ENCODE data around the gene TIMM23. TPM values are rescaled to one million over a fixed set of nuclear protein-coding genes. Genes with fewer than 3 reads are reported as not detected.

Gene TIMM23
- polyA plus RNA-seq, 3 donors, result 25.0 to 58.7 (median 51.7) TPM

DNA sequence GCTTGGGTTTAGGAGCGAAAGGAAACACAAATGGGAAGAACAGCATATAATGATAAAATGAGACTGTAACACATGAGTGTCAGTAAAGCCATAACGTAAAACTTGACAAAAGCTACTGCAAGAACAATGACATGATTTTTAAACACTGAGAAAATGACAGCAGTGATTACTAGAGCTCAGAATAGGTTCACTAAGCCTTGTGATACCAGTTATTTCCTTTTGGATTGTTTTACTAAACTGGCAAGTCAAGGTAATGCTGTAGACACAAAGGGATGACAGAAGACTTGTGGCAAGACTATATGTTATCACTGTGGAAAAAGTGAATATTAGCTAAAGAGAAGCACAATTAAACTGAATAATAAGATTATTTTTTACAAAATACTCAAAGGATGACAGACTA, 45.4 kb downstream of the TIMM23 start:
- no peak overlapping the region for H3K27ac ChIP-seq (ENCODE audit: low read depth, low read length)

DNA sequence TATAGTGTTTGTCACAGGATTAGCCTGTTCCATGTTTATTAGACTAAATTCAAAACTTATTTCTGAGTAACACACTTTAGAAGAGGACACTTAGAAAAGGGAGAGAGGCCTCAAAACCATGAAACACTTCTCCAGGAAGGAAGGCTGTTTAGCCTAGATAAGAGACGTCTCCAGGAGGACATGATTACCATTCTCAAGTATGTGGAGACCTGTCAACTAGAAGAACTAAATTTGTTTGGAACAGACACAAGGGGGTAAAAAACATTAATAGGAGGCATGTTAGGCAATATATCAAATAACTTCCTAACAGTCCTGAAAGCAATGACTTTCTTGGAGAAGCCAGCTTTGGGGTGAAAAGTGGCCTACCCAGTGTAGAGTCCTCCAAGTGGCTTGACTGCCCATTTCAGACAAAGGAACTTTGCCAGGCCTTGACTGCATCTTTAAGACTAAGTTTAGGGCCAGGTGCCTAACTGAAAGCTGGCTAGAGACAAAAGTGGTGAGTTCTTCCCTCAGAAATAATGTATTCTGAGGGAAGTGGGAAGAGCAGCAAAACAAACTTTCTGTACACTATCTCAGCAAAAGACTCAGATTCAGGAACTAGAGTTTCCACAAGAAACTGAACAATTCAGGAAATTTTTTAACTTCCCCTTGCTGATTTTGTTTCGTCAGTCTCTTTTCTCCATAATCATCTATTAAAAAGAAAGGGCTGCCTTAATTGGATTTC, 46.3 kb downstream of the TIMM23 start:
- WGBS, 3 donors, result 26 to 45% (median 32%) methylated on average over 2 of the region's 2 CpGs
- H3K27ac ChIP-seq (ENCODE audit: low read depth, low read length), result no peak overlapping the region

More for the DNA sequence above, 45.4 kb downstream of the TIMM23 start:
- WGBS, 3 donors, result 73 to 81% (median 81%) methylated on average over 2 of the region's 2 CpGs

DNA sequence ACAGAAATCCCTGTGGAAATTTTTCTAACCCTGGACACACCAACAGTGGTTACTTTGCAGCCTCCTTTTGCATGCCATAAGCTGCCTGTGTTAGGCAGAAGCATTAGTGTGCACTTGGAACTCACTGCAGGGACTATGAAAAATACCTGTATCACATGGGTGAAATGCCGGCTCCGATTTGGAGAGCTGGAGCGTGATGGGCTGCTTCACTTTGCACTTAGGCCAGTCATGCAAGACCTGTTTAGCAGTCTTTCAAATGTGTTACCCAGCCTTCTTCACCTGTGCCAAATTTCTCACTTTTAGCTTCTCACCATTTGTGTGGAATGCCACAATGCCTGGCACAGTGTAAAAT, 46.9 kb downstream of the TIMM23 start:
- H3K27ac ChIP-seq (ENCODE audit: low read depth, low read length), result no peak overlapping the region
- 60 to 63% (median 61%) methylated on average over 3 of the region's 3 CpGs for WGBS, 3 donors

DNA sequence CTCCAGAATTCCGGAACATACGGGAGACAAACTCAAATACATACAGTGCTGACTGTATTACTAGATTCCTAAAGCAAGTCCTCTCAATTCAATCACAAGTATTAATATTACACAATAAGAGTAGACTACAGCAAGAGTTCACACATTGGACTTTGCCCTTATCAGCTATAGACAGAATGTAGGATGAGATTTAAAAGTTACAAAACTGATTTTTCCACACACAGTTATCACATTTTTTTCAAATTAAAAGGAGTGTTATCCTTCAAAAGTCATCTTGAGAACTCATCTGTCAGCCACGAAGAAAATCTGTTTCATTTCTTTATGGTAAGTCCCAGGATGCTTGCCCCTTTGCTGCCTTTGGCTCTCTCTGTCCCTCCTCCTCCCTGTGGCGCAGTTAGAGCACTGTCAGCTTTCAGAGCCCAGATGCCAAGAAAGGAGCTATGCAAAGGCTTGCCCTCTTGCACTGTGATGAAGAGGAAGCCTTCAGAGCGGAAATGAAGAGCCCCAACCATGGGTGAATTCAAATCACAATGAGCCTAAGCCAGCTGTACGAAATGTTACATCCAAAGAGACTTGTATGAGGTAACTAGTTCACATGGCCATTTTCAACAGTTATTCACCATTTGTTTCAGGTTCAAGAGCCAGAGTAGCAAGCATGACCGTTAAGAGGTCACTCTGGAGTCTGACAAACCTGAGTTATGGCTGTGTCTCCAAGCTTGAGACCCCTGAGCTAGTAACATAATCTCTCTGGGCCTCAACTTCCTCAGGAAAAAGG, 47.5 kb downstream of the TIMM23 start:
- 41 to 55% (median 45%) methylated on average over 7 of the region's 7 CpGs for WGBS, 3 donors
- no peak overlapping the region for H3K27ac ChIP-seq (ENCODE audit: low read depth, low read length)

DNA sequence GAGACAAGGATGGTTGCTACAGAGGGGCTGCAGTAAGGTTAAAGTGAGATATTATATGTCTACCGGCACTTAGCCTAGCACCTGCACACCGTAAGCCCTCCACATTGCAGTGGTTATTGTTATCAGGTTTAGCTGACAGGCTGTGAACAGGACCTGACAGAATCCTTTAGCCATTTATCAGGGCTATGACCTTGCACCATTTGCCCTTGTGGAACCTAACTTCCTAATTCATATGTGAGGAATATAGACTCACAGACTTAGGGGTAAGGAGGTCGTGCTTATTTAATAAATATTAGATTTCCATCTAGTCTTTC, 48.0 kb downstream of the TIMM23 start:
- WGBS, 3 donors, result 29 to 66% (median 56%) methylated on average over 3 of the region's 3 CpGs
- no peak overlapping the region for H3K27ac ChIP-seq (ENCODE audit: low read depth, low read length)

DNA sequence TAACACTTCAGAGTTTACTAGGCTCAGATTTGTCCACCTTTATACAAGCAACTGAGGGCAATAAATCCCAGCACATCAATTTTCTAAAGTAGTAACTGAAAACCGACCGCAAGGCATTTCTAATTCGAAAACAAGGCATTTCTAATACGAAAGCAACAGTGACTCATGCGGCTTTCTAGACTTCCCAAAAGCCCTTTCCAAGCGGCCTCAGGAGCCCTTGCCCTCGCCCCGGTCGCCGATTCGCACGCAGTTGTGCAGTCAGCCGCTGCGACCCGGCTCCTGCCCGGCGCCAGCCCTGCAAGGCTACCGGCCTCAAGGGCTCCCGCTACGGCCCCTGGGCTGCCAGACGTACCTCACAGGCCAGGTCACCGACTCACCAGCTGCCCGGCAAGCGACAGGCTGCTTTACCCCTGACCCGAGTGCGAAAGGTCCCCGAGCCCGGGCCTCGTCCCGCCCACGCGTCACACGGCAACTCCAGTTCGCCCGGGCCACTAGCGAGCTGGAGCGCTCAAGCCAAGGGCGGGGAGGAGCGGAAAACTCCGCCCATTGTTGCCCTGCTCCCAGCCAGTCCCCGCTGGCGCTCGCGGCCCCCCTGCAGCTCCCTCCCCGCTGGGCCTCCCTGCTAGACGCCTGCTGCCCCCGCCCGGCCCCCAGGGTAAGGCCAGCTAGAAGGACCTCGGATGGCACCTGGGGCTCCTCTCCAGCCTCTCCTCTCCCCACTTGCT, 50.9 kb downstream of the TIMM23 start:
- peak overlapping the region; percentile 73 for H3K27ac ChIP-seq (ENCODE audit: low read depth, low read length)
- WGBS, 3 donors, result 0 to 1% (median 1%) methylated on average over 43 to 49 of the region's 49 CpGs

DNA sequence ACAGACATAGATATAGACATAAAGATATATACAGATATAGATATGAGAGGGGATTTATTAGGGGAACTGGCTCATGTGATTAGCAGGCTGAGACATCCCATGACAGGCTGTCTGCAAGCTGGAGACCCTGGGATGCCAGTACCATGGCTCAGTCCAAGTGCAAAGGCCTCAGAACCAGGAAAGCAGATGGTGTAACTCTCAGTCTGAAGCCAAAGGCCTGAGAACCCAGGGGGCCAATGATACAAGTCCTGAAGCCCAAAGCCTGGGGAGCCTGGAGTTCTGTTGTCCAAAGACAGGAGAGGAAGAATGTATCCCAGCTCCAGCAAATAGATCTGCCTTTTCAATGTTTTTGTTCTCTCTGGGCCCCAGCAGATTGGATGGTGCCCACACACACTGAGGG, 52.7 kb downstream of the TIMM23 start:
- H3K27ac ChIP-seq (ENCODE audit: low read depth, low read length), result no peak overlapping the region

DNA sequence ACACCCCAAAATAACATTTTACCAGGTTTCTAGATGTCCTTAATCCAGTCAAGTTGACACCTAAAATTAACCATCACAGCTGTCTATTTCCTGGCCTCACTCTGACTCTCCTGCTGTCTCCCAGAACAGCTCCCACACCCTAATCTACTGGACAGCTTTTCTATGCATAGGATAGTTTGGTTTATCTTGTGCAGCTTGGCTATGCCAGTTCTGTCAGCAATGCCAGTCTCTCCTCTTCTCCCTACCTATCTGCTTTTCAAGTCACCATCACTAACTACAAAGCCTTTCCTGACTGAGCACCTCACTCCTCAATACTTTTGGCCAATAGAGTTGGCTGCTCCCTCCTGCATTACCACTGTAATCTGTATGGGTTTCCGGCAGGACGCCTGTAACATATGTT, 53.1 kb downstream of the TIMM23 start:
- no peak overlapping the region for H3K27ac ChIP-seq (ENCODE audit: low read depth, low read length)
- 74 to 78% (median 77%) methylated on average over 2 of the region's 2 CpGs for WGBS, 3 donors

DNA sequence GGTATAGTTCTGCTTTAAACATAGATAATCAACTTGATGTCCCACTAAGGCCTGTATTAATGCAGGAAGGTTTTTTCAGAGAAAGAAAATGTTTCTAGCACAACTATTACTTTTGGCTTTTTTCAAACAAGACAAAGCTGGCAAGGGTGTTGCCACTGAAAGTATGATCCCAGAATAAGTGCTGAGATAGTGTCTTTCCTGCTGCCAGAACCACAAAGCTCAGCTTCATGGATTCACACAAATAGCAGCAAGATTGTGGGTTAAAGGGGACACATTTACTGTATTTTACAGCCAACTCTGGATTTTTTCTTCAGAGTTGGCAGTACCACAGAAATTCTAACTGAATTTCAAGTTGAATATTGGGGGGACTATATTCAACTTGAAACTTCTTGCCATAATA, 53.8 kb downstream of the TIMM23 start:
- H3K27ac ChIP-seq (ENCODE audit: low read depth, low read length), result no peak overlapping the region

DNA sequence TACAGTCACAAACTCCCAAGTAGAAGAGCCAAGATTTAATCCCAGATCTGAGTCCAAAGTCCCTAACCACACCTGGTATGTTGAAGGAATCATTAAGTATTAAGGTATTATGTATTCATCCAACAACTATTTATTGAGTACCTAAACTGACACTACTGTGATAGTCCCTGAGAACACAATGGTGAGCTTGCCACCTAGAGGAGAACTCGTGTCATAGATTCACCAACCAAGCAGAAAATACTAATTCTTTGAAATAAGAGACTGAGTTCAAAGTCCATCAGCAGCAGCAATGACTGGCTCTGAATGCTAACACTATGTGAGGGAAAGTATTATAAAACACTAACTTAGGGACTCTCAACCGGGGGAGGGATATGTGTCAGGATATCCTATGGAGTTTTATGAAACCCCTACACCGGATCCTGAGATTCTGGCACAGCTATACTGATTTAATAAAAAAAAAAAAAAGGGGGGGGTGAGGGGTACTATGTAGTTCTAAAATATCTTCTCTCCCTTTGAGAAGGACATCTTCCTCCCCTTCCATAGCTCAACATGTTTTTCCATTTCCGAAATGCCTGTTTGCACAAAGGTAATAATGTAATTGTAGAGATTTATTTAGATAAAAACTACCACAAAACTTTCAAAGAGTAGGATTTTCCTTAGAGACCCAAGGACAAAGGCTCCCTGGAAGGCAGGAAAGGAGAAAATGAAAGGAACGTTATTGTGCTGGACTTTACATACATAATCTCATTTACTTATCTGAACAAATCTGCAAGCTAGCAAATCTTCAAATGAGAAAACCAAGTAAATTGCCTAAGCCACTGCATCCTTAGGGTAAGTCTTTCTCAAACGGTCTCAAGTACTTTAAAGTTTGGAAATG, 56.5 kb downstream of the TIMM23 start:
- no peak overlapping the region for H3K27ac ChIP-seq (ENCODE audit: low read depth, low read length)
- 11 to 25% (median 19%) methylated on average over 6 of the region's 6 CpGs for WGBS, 3 donors

DNA sequence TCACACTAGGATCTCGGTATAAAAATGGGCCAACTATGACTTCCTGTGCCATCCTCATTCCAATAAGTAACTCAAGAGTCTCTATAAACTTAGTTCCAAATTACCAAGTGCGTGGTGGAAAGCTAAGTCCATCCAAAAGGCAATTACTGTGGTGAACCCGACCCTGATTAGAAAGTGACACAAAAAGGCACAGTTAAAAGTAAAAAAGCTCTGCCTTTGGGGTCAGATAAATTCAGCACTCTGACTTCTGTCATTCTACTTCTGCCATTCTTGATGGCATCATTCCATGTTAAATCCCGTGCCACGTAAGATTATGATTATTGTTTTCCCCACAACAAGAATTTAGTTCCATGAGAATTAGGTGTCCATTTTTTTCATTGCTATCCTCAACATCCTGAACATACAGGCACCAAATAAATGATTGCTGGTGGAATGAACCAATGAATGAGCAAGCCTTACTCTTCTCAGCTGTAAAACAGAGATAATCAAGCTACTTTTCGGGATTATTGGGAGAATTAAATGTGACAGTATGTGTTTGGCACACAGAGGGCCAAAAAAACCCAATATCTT, 57.3 kb downstream of the TIMM23 start:
- WGBS, 3 donors, result 7 to 17% (median 15%) methylated on average over 6 of the region's 6 CpGs

DNA sequence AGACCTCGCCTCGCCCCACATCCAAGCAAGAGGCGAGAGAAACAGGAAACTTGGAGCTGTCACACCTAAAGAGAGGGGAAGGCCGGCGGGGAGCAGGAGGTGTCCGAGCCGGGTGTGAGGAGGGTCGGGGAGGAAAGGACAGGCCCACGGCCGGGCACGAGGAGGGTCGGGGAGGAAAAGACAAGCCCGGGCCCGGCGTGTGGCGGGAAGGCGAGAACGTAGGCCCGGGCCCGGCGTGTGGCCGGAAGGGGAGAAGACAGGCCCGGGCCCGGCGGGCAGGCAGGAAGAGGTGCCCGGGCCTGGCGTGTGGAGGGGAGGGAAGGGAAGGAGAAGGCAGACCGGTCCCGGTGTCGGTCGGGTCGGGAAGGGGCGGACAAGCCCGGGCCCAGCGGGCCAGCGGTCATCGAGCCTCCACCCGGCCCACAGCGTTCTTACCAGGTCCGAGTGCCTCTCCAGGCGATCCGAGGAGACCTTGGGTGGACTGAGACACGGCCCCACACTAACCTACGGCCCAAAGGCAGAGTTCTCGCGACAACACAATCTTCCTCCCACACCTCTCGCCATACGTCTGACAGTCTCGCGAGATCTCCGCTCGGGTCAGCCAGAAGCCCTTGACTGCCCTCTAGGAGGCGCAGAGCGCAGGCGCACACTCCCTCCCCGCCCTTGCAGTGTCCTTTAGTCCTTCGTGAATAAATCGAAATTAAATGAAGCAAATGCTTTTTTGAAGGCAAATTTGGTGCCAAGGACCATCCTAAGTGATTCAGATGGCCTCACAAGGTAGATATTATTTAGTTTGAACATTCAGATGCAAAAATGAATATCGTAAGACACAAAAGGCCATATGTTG, 58.0 kb downstream of the TIMM23 start, which contains the start of gene NCOA4:
Gene NCOA4 (minus strand): TSS at position 533 of the 847 bp plus-strand sequence. CDS start 13,943 bp downstream, outside the sequence.
- H3K27ac ChIP-seq (ENCODE audit: low read depth, low read length), result peak within 1 kb of the TSS; percentile 71
- WGBS, 3 donors, result 1% methylated on average over 54 to 59 of the region's 59 CpGs

More for the DNA sequence above, 57.3 kb downstream of the TIMM23 start:
- H3K27ac ChIP-seq (ENCODE audit: low read depth, low read length), result no peak overlapping the region

DNA sequence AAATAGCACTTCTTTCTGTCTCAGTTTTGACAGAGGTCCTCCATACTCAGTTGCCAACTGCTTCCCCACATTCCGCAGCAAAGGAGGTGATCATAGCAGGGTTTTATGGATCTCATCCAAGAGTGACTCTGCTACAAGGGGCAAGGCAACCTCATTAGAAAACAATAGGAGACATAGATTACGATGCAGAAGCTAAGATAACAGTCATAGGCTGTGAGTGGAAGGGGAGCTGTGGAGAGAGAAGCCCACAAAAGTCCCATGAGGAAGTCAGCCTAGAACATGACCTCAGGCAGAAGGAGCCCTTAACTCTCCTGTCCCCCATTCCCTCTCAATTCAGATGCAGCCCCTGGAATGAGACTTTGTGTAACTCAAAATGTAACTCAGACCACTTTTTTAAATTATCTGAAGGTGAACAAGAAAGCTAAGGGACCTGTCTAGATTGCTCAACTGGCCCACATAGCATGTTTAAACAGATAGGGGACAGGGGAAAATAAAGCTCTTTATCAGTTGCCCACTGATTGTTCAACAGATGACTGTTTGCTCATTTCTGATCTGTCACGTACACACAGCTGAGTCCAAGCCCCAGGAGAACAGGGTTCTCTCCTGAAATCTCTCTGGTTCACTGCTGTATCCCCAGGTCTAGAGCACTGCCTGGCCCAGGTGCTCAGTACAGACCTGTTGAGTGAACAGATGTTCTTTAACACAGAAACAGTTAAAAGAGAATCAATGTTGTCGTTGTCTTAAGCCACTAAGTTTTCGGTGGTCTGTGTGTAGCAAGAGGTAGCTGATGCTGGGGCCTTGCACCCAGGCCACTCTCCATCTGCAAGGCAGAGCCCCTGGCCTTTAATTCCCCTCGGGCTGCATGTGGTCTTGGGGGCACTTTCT, 59.6 kb downstream of the TIMM23 start:
- H3K27ac ChIP-seq (ENCODE audit: low read depth, low read length), result no peak overlapping the region
- 57 to 78% (median 71%) methylated on average over 6 of the region's 6 CpGs for WGBS, 3 donors

DNA sequence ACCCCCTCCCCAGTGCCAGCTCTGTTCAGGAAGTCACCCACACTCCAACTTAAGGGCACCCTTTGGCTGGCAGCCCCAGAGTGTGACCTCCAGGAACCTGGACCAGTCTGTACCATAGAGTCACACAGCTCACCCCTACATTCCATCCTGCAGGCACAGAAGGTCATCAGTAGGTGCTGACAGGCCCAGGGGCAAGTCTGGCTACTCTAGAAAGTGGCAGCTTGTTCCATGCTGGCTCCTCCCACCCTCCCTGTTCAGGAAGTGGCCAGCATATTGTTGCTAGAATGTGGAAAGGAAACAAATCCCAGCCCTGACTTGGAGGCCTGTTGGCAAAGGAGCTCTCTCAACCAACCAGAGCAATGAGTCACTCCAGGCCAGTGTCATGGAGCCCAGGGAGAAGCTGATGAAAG, 61.3 kb downstream of the TIMM23 start:
- H3K27ac ChIP-seq (ENCODE audit: low read depth, low read length), result no peak overlapping the region

DNA sequence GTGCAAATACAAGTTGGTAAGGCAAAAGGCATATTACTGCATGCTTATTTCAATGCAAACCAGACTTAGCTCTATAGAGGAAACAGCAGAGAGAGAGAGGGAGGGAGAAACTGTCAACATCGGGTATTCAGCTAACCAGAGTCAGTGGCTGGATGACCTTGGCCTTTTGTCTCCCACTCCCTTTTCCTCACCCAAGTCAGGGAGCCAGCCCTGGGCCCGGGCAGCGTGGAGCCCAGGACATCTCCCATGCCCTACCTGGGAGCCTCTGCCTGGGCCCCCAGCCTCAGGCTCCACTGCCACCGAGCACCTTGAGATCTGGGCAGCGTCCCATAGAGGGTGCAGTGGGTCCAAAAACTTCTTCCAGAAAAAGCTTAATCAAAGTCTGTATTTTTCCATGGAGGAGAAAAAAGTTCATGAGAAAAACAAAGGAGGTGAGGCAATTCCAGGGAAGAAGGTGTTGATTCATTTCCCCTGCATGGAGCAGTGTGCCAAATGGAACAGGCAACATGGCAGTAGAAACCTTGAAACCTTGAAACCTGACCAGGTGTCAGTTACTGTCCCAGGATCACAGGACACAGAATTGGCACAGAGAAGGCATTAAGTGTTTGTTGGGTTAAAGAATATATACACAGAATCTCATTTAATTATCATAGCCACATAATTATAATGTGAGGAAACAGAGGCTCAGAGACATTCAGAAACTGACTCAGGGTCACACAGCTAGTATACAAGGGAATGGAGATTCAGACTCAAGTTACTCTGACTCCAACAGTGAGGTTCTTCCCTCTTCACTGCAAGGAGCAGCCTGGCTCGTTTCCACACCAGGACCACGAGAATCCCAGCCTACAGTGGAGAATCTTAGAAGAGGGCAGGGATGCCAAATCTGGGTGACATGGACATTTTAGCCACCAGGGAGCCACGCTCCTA, 63.9 kb downstream of the TIMM23 start:
- 56 to 70% (median 57%) methylated on average over 8 of the region's 8 CpGs for WGBS, 3 donors
- no peak overlapping the region for H3K27ac ChIP-seq (ENCODE audit: low read depth, low read length)

Data from adipose tissue (tissue), 3 donors.